DMS114 treated with DMSO at 0.1 percent for 48 hours (cell line): ENCODE measurements around the gene DUS2.
"Not testable (repeated sequence)": the region's sequence is repeated elsewhere in the genome, so short reads cannot be mapped to it uniquely, and the experiment has no call there.

Experiments
- DNase-seq: peaks from one replicate; lab custom pipeline; 2025; ENCODE audit not compliant: unreplicated experiment; lab: John Stamatoyannopoulos, UW

The DUS2 gene

GRCh38 chr16:68022728-68023537 is at the start of gene DUS2, which contains the start of gene DDX28:
Gene DUS2 (plus strand): TSS chr16:68023284. CDS start chr16:68038024, 14,740 bp downstream.
Gene DDX28 (minus strand): TSS chr16:68023232. CDS start chr16:68023202, 30 bp downstream.
- DNase-seq, result peak; percentile 70

GRCh38 chr16:67975321-67976105 is 47.6 kb upstream of the DUS2 start:
- DNase-seq, result no peak

- no peak for DNase-seq
Observed at GRCh38 chr16:67976205-67976604, 46.9 kb upstream of the DUS2 start.

- no peak for DNase-seq
Observed at GRCh38 chr16:67977005-67977404, 46.1 kb upstream of the DUS2 start.

- DNase-seq, result no peak
Observed at GRCh38 chr16:67977469-67978227, 45.4 kb upstream of the DUS2 start.

- DNase-seq, result no peak
Observed at GRCh38 chr16:67979955-67980678, 43.0 kb upstream of the DUS2 start, which contains the start of gene DPEP3. Gene DPEP3 (minus strand): TSS chr16:67980499. CDS start chr16:67980380, 119 bp downstream.

- no peak for DNase-seq
Observed at GRCh38 chr16:67982011-67982696, 40.9 kb upstream of the DUS2 start.

GRCh38 chr16:67986949-67987348 is 36.1 kb upstream of the DUS2 start:
- no peak for DNase-seq

- DNase-seq, result no peak
Observed at GRCh38 chr16:67987460-67988160, 35.5 kb upstream of the DUS2 start.

GRCh38 chr16:67988675-67989074 is 34.4 kb upstream of the DUS2 start:
- DNase-seq, result no peak

GRCh38 chr16:67989322-67990017 is 33.6 kb upstream of the DUS2 start:
- no peak for DNase-seq

GRCh38 chr16:67990018-67990386 is 33.1 kb upstream of the DUS2 start:
- DNase-seq, result no peak

GRCh38 chr16:67992661-67993206 is 30.4 kb upstream of the DUS2 start:
- no peak for DNase-seq

GRCh38 chr16:67993207-67994039 is 29.7 kb upstream of the DUS2 start:
- DNase-seq, result no peak

- not testable (repeated sequence) for DNase-seq
Observed at GRCh38 chr16:67994040-67994408, 29.1 kb upstream of the DUS2 start.

- no peak for DNase-seq
Observed at GRCh38 chr16:67995423-67995822, 27.7 kb upstream of the DUS2 start.

GRCh38 chr16:67996666-67997065 is 26.4 kb upstream of the DUS2 start:
- DNase-seq, result no peak
